Measurements from ENCODE around the gene CDNF.

DNA sequence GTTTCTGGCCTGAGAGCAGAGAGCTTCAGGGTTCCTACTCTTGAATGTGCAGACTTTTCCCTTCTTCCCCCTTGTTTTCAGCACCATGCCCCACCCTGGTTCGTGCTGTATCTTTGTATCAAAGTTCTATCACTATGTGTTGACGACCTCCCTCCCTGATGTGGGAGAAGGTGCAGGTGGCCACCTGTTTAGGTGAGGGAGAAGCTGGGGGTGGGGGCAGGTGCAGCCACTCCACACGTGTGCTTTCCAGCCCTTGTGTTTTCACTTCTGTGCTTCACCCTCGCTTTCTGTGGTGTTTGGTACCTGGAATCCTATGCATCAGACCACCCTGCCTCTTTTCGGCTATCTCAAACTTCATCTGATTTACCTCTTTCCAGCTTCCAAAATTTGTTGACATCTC is 21.2 kb upstream of the CDNF start:
- TF ChIP-seq, protein P1, sequence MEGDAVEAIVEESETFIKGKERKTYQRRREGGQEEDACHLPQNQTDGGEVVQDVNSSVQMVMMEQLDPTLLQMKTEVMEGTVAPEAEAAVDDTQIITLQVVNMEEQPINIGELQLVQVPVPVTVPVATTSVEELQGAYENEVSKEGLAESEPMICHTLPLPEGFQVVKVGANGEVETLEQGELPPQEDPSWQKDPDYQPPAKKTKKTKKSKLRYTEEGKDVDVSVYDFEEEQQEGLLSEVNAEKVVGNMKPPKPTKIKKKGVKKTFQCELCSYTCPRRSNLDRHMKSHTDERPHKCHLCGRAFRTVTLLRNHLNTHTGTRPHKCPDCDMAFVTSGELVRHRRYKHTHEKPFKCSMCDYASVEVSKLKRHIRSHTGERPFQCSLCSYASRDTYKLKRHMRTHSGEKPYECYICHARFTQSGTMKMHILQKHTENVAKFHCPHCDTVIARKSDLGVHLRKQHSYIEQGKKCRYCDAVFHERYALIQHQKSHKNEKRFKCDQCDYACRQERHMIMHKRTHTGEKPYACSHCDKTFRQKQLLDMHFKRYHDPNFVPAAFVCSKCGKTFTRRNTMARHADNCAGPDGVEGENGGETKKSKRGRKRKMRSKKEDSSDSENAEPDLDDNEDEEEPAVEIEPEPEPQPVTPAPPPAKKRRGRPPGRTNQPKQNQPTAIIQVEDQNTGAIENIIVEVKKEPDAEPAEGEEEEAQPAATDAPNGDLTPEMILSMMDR (IDR thresholded peaks at IDR 0.05 in 2 of 3, conservative IDR thresholded peaks at IDR 0.05 in 1 of 3; ENCODE audit: control insufficient read depth in 2 of 3, extremely low read depth in 1 of 3, insufficient read depth in 1 of 3, low read depth in 3 of 3, low read length in 3 of 3): no peak
- TF ChIP-seq BHLHE40 (IDR thresholded peaks at IDR 0.05; ENCODE audit: borderline replicate concordance in 1 of 2, low read depth in 2 of 2, low read length in 1 of 2) (no peak), POLR2A (IDR thresholded peaks at IDR 0.05; ENCODE audit: low read depth, low read length) (no peak), ZNF207 (IDR thresholded peaks at IDR 0.05; ENCODE audit: borderline replicate concordance) (no peak), JUND (IDR thresholded peaks at IDR 0.05; ENCODE audit: low read depth, low read length) (no peak), JUNB (IDR thresholded peaks at IDR 0.05) (no peak), GABPA (IDR thresholded peaks at IDR 0.05; ENCODE audit: low read depth) (no peak), TAF1 (IDR thresholded peaks at IDR 0.05; ENCODE audit: borderline replicate concordance, low read depth, low read length) (no peak), EGR1 (IDR thresholded peaks at IDR 0.05; ENCODE audit: borderline replicate concordance in 1 of 2, low read depth in 2 of 2, low read length in 2 of 2) (no peak), RCOR1 (conservative IDR thresholded peaks at IDR 0.05; ENCODE audit: low read depth, low read length) (no peak), TCF12 (IDR thresholded peaks at IDR 0.05; ENCODE audit: low read depth, low read length) (no peak)
- TF ChIP-seq, protein P2, sequence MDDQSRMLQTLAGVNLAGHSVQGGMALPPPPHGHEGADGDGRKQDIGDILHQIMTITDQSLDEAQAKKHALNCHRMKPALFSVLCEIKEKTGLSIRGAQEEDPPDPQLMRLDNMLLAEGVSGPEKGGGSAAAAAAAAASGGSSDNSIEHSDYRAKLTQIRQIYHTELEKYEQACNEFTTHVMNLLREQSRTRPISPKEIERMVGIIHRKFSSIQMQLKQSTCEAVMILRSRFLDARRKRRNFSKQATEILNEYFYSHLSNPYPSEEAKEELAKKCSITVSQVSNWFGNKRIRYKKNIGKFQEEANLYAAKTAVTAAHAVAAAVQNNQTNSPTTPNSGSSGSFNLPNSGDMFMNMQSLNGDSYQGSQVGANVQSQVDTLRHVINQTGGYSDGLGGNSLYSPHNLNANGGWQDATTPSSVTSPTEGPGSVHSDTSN (IDR thresholded peaks at IDR 0.05; ENCODE audit: insufficient replicate concordance, low read depth, low read length): no peak
- TF ChIP-seq, protein P3, sequence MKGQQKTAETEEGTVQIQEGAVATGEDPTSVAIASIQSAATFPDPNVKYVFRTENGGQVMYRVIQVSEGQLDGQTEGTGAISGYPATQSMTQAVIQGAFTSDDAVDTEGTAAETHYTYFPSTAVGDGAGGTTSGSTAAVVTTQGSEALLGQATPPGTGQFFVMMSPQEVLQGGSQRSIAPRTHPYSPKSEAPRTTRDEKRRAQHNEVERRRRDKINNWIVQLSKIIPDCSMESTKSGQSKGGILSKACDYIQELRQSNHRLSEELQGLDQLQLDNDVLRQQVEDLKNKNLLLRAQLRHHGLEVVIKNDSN (IDR thresholded peaks at IDR 0.05; ENCODE audit: borderline replicate concordance, extremely low read length, insufficient read depth, low read depth, low read length): no peak
